Hepatocyte (in vitro differentiated cells): ENCODE results near the gene NEXN. TPM values are rescaled to one million over a fixed set of nuclear protein-coding genes. Genes with fewer than 3 reads are reported as not detected.

Experiments
- DNase-seq: peaks from one replicate; pipeline ENCODE4 v3.0.0-alpha.2; 2016; ENCODE audit warnings: low spot score
- H2AFZ ChIP-seq: fragments of 200-600 bp; sonication (generic); 2 replicates; pipeline ENCODE4 v1.6.0; 2016; ENCODE audit warnings: antibody characterized with exemption, mild to moderate bottlenecking
- H3K27ac ChIP-seq: fragments of 200-600 bp; sonication (generic); 2 replicates; pipeline ENCODE4 v1.5.1; 2016; ENCODE audit warnings: mild to moderate bottlenecking
- H3K27me3 ChIP-seq: fragments of 200-600 bp; sonication (generic); 2 replicates; pipeline ENCODE4 v1.6.1; 2016
- H3K36me3 ChIP-seq: fragments of 200-600 bp; sonication (generic); replicated peaks from 2 replicates; pipeline ENCODE4 v1.5.1; 2016; ENCODE audit warnings: low read depth; ENCODE audit not compliant: insufficient read depth
- H3K4me1 ChIP-seq: fragments of 200-600 bp; sonication (generic); 2 replicates; pipeline ENCODE4 v1.5.1; 2016; ENCODE audit warnings: mild to moderate bottlenecking, moderate library complexity; ENCODE audit not compliant: insufficient read depth
- H3K4me2 ChIP-seq: fragments of 200-600 bp; sonication (generic); 2 replicates; pipeline ENCODE4 v1.6.0; 2016
- H3K4me3 ChIP-seq: fragments of 200-600 bp; sonication (generic); 2 replicates; pipeline ENCODE4 v1.5.1; 2016; ENCODE audit warnings: mild to moderate bottlenecking
- H3K79me2 ChIP-seq: fragments of 200-600 bp; sonication (generic); 2 replicates; pipeline ENCODE4 v1.6.0; 2017; ENCODE audit warnings: mild to moderate bottlenecking
- H3K9me2 ChIP-seq: fragments of 200-600 bp; sonication (generic); replicated peaks from 2 replicates; pipeline ENCODE4 v1.6.0; 2017; ENCODE audit warnings: mild to moderate bottlenecking; ENCODE audit not compliant: insufficient read depth
- H3K9me3 ChIP-seq: fragments of 200-600 bp; sonication (generic); 2 replicates; pipeline ENCODE4 v1.5.1; 2016; ENCODE audit warnings: low read depth, mild to moderate bottlenecking
- H4K20me1 ChIP-seq: fragments of 200-600 bp; sonication (generic); 2 replicates; pipeline ENCODE4 v1.6.0; 2016; ENCODE audit warnings: mild to moderate bottlenecking; ENCODE audit not compliant: insufficient read depth, poor library complexity, severe bottlenecking
- EZH2 ChIP-seq: fragments of 200-600 bp; sonication (generic); IDR thresholded peaks from 2 replicates; pipeline ENCODE4 v1.6.1; 2016; ENCODE audit warnings: antibody characterized with exemption, mild to moderate bottlenecking, borderline replicate concordance
- EZH2phosphoT487 ChIP-seq: fragments of 200-600 bp; sonication (generic); IDR thresholded peaks from one replicate; pipeline ENCODE4 v1.6.1; 2018; ENCODE audit warnings: antibody characterized with exemption, mild to moderate bottlenecking, low read depth, moderate library complexity; ENCODE audit not compliant: unreplicated experiment, severe bottlenecking
- WGBS: methylation state at CpG from one replicate; pipeline ENCODE4 v1.1.6; 2016; ENCODE audit warnings: low lambda C conversion rate; ENCODE audit errors: missing lambda C conversion rate; 5-methylcytosine and 5-hydroxymethylcytosine counted together
- polyA plus RNA-seq: library from polyadenylated mRNA; unstranded; fragments of >200 nt; fragmentation: Nextera tagmentation; extraction: Ambion mirVana; gene quantifications from 2 replicates; pipeline ENCODE4 v1.2.1, GENCODE V29; 2016
- total RNA-seq: library from RNA; depleted of rRNA; stranded (reverse); fragments of >200 nt; gene quantifications from 2 replicates; pipeline ENCODE4 v1.2.3, GENCODE V29; 2014
- TF ChIP-seq, protein P1 (sequence below): fragments of 200-600 bp; sonication (generic); IDR thresholded peaks from 2 replicates; pipeline ENCODE4 v1.5.1; 2016; ENCODE audit warnings: antibody characterized with exemption, mild to moderate bottlenecking; ENCODE audit not compliant: poor library complexity

NEXN gene
- total and polyA plus RNA-seq, 2 experiments from 2014 or later = 5.1 to 11.5 TPM

DNA sequence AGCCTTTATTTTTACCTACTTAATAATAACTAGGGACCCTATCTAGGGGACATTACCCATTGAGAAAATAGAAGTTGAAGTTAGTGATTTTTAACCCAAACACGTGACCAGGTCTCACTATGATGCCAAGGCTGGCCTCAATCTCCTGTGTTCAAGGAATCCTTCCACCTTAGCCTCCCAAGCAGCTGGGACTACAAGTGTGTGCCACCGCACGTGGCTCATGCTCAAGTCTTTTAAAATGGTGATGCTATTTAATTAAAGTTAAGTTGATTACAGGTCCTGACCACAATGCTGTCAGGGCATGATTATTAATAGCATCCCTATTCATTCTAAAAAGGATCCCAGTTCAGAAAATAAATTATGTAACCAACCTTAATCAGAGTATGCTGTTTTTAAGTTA lies 65.5 kb downstream of the NEXN start:
- H2AFZ ChIP-seq = no peak overlapping the region
- H3K79me2 ChIP-seq = peaks cover 67% of the 10 kb centered on the region
- no peak overlapping the region for H3K4me3 ChIP-seq
- peaks cover 2% of the 10 kb centered on the region for H3K36me3 ChIP-seq
- H3K4me2 ChIP-seq = no peak overlapping the region
- WGBS = 98% methylated on average over 3 of the region's 3 CpGs
- no peaks in the 10 kb centered on the region for H3K9me3 ChIP-seq
- no peak overlapping the region for H3K27ac ChIP-seq
- DNase-seq = no peak
- H3K27me3 ChIP-seq = no peaks in the 10 kb centered on the region
- H3K4me1 ChIP-seq = no peaks in the 10 kb centered on the region
- TF ChIP-seq EZH2 = no peak
- peaks cover 20% of the 10 kb centered on the region for H4K20me1 ChIP-seq
- no peaks in the 10 kb centered on the region for H3K9me2 ChIP-seq

DNA sequence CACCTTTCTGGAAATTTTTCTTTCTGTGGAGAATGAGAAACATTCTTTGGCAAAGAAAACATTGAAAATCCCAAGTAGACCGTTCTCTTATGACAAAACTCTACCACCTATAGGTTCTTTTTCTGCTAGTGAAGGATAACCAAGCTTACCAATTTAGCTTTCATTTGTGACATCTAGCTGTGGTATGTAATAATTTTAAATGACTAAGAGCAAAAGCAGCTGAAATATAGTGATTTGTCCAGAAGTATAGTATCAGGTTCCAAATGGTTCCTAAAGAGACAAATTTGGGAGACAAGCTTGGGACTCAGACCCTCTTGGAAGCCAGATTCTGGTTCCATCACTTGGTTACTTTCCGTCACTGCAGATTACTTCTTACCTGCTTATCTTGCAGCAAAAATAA lies 66.1 kb downstream of the NEXN start:
- H3K4me1 ChIP-seq = no peaks in the 10 kb centered on the region
- H3K4me2 ChIP-seq = no peak overlapping the region
- peaks cover 3% of the 10 kb centered on the region for H3K36me3 ChIP-seq
- H4K20me1 ChIP-seq = peaks cover 20% of the 10 kb centered on the region
- DNase-seq = no peak
- TF ChIP-seq, protein P1, sequence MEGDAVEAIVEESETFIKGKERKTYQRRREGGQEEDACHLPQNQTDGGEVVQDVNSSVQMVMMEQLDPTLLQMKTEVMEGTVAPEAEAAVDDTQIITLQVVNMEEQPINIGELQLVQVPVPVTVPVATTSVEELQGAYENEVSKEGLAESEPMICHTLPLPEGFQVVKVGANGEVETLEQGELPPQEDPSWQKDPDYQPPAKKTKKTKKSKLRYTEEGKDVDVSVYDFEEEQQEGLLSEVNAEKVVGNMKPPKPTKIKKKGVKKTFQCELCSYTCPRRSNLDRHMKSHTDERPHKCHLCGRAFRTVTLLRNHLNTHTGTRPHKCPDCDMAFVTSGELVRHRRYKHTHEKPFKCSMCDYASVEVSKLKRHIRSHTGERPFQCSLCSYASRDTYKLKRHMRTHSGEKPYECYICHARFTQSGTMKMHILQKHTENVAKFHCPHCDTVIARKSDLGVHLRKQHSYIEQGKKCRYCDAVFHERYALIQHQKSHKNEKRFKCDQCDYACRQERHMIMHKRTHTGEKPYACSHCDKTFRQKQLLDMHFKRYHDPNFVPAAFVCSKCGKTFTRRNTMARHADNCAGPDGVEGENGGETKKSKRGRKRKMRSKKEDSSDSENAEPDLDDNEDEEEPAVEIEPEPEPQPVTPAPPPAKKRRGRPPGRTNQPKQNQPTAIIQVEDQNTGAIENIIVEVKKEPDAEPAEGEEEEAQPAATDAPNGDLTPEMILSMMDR = no peak
- TF ChIP-seq EZH2phosphoT487 (no peak), EZH2 (no peak)
- H3K4me3 ChIP-seq = no peak overlapping the region
- H3K27ac ChIP-seq = no peak overlapping the region
- H3K9me2 ChIP-seq = no peaks in the 10 kb centered on the region
- peaks cover 73% of the 10 kb centered on the region for H3K79me2 ChIP-seq
- H2AFZ ChIP-seq = no peak overlapping the region
- H3K9me3 ChIP-seq = no peaks in the 10 kb centered on the region
- WGBS = 97% methylated on average over 2 of the region's 2 CpGs
- H3K27me3 ChIP-seq = no peaks in the 10 kb centered on the region

DNA sequence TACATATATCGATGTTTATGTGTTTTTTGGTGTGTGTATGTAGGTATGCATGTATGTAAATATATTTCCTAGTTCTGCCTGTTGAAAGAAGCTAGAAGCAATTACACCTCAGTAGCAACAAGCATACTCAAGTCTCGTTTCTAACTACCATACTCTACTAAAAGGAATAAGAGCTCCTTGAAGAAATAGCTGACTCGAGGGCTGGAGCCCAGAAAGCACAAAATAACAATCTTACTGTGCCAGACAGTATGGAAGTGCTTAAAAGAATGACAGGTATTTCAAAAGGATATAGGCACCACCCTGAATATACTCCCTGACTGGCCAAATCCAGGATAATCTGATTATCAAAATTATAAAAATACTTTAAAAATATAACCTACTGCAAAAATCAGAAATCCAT lies 67.3 kb downstream of the NEXN start:
- H3K27ac ChIP-seq = no peak overlapping the region
- no peak for TF ChIP-seq EZH2
- TF ChIP-seq EZH2phosphoT487 = no peak
- TF ChIP-seq, protein P1 = no peak
- H3K9me3 ChIP-seq = no peaks in the 10 kb centered on the region
- 90% methylated on average over 3 of the region's 3 CpGs for WGBS
- peaks cover 3% of the 10 kb centered on the region for H3K36me3 ChIP-seq
- peaks cover 19% of the 10 kb centered on the region for H4K20me1 ChIP-seq
- H2AFZ ChIP-seq = no peak overlapping the region
- H3K27me3 ChIP-seq = no peaks in the 10 kb centered on the region
- H3K4me1 ChIP-seq = no peaks in the 10 kb centered on the region
- H3K4me3 ChIP-seq = no peak overlapping the region
- no peak overlapping the region for H3K4me2 ChIP-seq
- no peak for DNase-seq
- no peaks in the 10 kb centered on the region for H3K9me2 ChIP-seq
- peaks cover 73% of the 10 kb centered on the region for H3K79me2 ChIP-seq

DNA sequence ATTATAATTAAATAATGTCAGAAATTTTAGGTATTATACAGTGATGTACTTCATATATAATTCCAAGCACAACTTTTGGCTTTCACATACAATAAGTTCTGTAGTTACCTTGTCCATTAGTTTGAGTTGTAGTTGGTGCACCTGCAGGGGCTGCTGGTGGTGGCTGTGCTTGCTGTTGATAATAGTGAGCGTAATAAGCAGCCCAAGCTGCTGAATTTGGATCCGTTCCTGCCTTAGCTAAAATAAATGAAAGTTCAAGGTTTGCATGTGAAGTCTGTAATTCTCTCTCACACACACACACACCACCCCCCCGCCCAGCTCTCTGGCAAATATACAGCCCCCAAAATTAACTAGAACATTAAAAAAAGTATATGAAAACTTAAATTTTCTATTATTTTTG lies 68.0 kb downstream of the NEXN start:
- H3K27ac ChIP-seq = no peak overlapping the region

More for the DNA sequence above, 68.0 kb downstream of the NEXN start:
- 100% methylated on average over 3 of the region's 3 CpGs for WGBS
- DNase-seq = no peak
- H3K4me3 ChIP-seq = no peak overlapping the region
- TF ChIP-seq, protein P1 = no peak
- TF ChIP-seq EZH2 = no peak
- TF ChIP-seq EZH2phosphoT487 = no peak
- no peak overlapping the region for H3K4me2 ChIP-seq
- peaks cover 3% of the 10 kb centered on the region for H3K36me3 ChIP-seq
- H3K27me3 ChIP-seq = no peaks in the 10 kb centered on the region
- H3K9me3 ChIP-seq = no peaks in the 10 kb centered on the region
- peaks cover 26% of the 10 kb centered on the region for H4K20me1 ChIP-seq
- H3K4me1 ChIP-seq = no peaks in the 10 kb centered on the region
- H3K9me2 ChIP-seq = no peaks in the 10 kb centered on the region
- no peak overlapping the region for H2AFZ ChIP-seq
- peaks cover 73% of the 10 kb centered on the region for H3K79me2 ChIP-seq
